ENCODE data around the gene ADGRG6. TPM values are rescaled to one million over a fixed set of nuclear protein-coding genes. Genes with fewer than 3 reads are reported as not detected.

The ADGRG6 gene
- total and polyA plus RNA-seq, 2 donors (not counting 3 experiments of a cell fraction or from before 2014, with no cell fraction given), result 99.3 to 166 TPM

GRCh38 chr6:142297605-142297995 lies 4.2 kb upstream of the ADGRG6 start:
- dilution Hi-C loops (cut with MboI; ENCODE audit: extremely low pct_ligation_motif_present, low sequenced_read_pairs) (no loop called here), intact Hi-C loops (cut with micrococcal nuclease) (no loop called here)
- Histone ChIP-seq H3K9ac (replicated peaks; ENCODE audit: extremely low read depth, insufficient read depth, low read length) (no peak overlapping the region), H3K4me2 (ENCODE audit: insufficient read depth, low read length) (peak overlapping the region; percentile 5), H3K27me3 (ENCODE audit: control insufficient read depth in 2 of 2, insufficient read depth in 2 of 2, low read length in 2 of 2) (no peaks in the 10 kb centered on the region), H3K4me1 (ENCODE audit: control insufficient read depth, extremely low read depth, insufficient read depth, low read length) (peaks cover 21% of the 10 kb centered on the region), H3K9me1 (replicated peaks; ENCODE audit: control insufficient read depth, extremely low read depth, insufficient read depth, low read length) (no peaks in the 10 kb centered on the region), H2AFZ (ENCODE audit: low read depth, low read length) (no peak overlapping the region), H4K20me1 (replicated peaks; ENCODE audit: control insufficient read depth, extremely low read depth, insufficient read depth, low read length) (no peaks in the 10 kb centered on the region), H3K36me3 (ENCODE audit: control insufficient read depth in 2 of 2, extremely low read depth in 1 of 2, insufficient read depth in 2 of 2, low read length in 2 of 2) (no peaks in the 10 kb centered on the region), H3K4me3 (replicated peaks in 1 of 3; ENCODE audit: insufficient read depth in 1 of 3, low read depth in 1 of 3, low read length in 3 of 3) (no peak overlapping the region), H3K27ac (ENCODE audit: insufficient read depth, low read depth, low read length) (peak overlapping the region; percentile 71), H3K79me2 (ENCODE audit: control insufficient read depth, insufficient read depth, low read length) (peaks cover 9% of the 10 kb centered on the region), H3K9me3 (replicated peaks; ENCODE audit: control insufficient read depth, insufficient read depth, low read length) (no peaks in the 10 kb centered on the region)
- POLR2A ChIA-PET, result no interaction called here
- no peak for DNase-seq (ENCODE audit: low read depth, low spot score)
- BruUV-seq (replicated peaks), result no TSS peak
- CTCF ChIA-PET, result interaction anchor here (0.9 to 1.5 kb wide), 2 partner anchors 22 to 65 kb away, joined by 3 to 5 read pairs; no protein-coding TSS in a partner anchor
- no peak for TF ChIP-seq FOS (IDR thresholded peaks at IDR 0.05; ENCODE audit: borderline replicate concordance, insufficient read depth, low read length)
- no peak for TF ChIP-seq POLR2A (IDR thresholded peaks at IDR 0.05; ENCODE audit: low read depth, low read length)
- no peak for TF ChIP-seq MYC (IDR thresholded peaks at IDR 0.05; ENCODE audit: low read depth, low read length)
- TF ChIP-seq, protein P1, sequence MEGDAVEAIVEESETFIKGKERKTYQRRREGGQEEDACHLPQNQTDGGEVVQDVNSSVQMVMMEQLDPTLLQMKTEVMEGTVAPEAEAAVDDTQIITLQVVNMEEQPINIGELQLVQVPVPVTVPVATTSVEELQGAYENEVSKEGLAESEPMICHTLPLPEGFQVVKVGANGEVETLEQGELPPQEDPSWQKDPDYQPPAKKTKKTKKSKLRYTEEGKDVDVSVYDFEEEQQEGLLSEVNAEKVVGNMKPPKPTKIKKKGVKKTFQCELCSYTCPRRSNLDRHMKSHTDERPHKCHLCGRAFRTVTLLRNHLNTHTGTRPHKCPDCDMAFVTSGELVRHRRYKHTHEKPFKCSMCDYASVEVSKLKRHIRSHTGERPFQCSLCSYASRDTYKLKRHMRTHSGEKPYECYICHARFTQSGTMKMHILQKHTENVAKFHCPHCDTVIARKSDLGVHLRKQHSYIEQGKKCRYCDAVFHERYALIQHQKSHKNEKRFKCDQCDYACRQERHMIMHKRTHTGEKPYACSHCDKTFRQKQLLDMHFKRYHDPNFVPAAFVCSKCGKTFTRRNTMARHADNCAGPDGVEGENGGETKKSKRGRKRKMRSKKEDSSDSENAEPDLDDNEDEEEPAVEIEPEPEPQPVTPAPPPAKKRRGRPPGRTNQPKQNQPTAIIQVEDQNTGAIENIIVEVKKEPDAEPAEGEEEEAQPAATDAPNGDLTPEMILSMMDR (IDR thresholded peaks at IDR 0.05; ENCODE audit: extremely low read depth in 1 of 2, insufficient read depth in 1 of 2, low read depth in 1 of 2, low read length in 2 of 2), result no peak
- TF ChIP-seq, protein P2, sequence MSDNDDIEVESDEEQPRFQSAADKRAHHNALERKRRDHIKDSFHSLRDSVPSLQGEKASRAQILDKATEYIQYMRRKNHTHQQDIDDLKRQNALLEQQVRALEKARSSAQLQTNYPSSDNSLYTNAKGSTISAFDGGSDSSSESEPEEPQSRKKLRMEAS (IDR thresholded peaks at IDR 0.05; ENCODE audit: insufficient read depth, insufficient read length), result no peak
- no peak for TF ChIP-seq JUN (IDR thresholded peaks at IDR 0.05; ENCODE audit: borderline replicate concordance, insufficient read depth, insufficient read length, low read depth)
- TF ChIP-seq EZH2 (IDR thresholded peaks at IDR 0.05; ENCODE audit: borderline replicate concordance, low read depth, low read length, severe bottlenecking), result no peak
- TF ChIP-seq POLR2AphosphoS5 (IDR thresholded peaks at IDR 0.05; ENCODE audit: insufficient read depth, low read depth, low read length), result no peak
- no peak for TF ChIP-seq GATA2 (IDR thresholded peaks at IDR 0.05; ENCODE audit: insufficient read depth, insufficient read length, low read depth, low read length)
- no peak for FAIRE-seq

All from endothelial cell of umbilical vein (primary cell).